ES-I3 (cell line): Measurements from ENCODE around the gene RNF150.

ENCODE experiments used
- H3K36me3 ChIP-seq: 2 replicates; pipeline ENCODE4 v1.6.1; 2013; ENCODE audit warnings: mild to moderate bottlenecking, low read length, control low read depth, moderate library complexity; ENCODE audit not compliant: insufficient read depth
- H3K4me1 ChIP-seq: 2 replicates; pipeline ENCODE4 v1.6.1; 2013; ENCODE audit warnings: mild to moderate bottlenecking, control low read depth, low read length; ENCODE audit not compliant: insufficient read depth
- H3K9ac ChIP-seq: 2 replicates; pipeline ENCODE4 v1.6.1; 2013; ENCODE audit warnings: low read depth, mild to moderate bottlenecking, low read length, moderate library complexity
- H3K9me3 ChIP-seq: 2 replicates; pipeline ENCODE4 v1.6.1; 2013; ENCODE audit warnings: mild to moderate bottlenecking, low read length, moderate library complexity; ENCODE audit not compliant: control insufficient read depth, insufficient read depth

The RNF150 gene

GRCh38 chr4:140937866-140938265, 195.4 kb downstream of the RNF150 start:
- H3K9me3 ChIP-seq, result no peaks in the 10 kb centered on the region
- H3K36me3 ChIP-seq, result no peaks in the 10 kb centered on the region
- H3K9ac ChIP-seq, result no peak overlapping the region
- H3K4me1 ChIP-seq, result no peaks in the 10 kb centered on the region

- Histone ChIP-seq H3K9ac (no peak overlapping the region), H3K4me1 (no peaks in the 10 kb centered on the region), H3K9me3 (no peaks in the 10 kb centered on the region), H3K36me3 (no peaks in the 10 kb centered on the region)
These were observed 198.0 kb downstream of the RNF150 start for GRCh38 chr4:140935254-140935653.

GRCh38 chr4:140932501-140933045, 200.7 kb downstream of the RNF150 start:
- Histone ChIP-seq H3K9ac (no peak overlapping the region), H3K4me1 (no peaks in the 10 kb centered on the region), H3K9me3 (no peaks in the 10 kb centered on the region), H3K36me3 (no peaks in the 10 kb centered on the region)

GRCh38 chr4:140931911-140932310, 201.4 kb downstream of the RNF150 start:
- Histone ChIP-seq H3K9ac (no peak overlapping the region), H3K4me1 (no peaks in the 10 kb centered on the region), H3K36me3 (no peaks in the 10 kb centered on the region), H3K9me3 (no peaks in the 10 kb centered on the region)

- Histone ChIP-seq H3K9me3 (no peaks in the 10 kb centered on the region), H3K9ac (no peak overlapping the region), H3K4me1 (no peaks in the 10 kb centered on the region)
These were observed 202.7 kb downstream of the RNF150 start for GRCh38 chr4:140930557-140930956.

GRCh38 chr4:140930011-140930410, 203.3 kb downstream of the RNF150 start:
- no peak overlapping the region for H3K9ac ChIP-seq
- peaks cover 5% of the 10 kb centered on the region; the same call in 1 of the 2 replicates for H3K4me1 ChIP-seq
- no peaks in the 10 kb centered on the region for H3K36me3 ChIP-seq
- H3K9me3 ChIP-seq, result no peaks in the 10 kb centered on the region

More at GRCh38 chr4:140930557-140930956, 202.7 kb downstream of the RNF150 start:
- H3K36me3 ChIP-seq, result no peaks in the 10 kb centered on the region

- peaks cover 8% of the 10 kb centered on the region; the same call in 1 of the 2 replicates for H3K4me1 ChIP-seq
- H3K9ac ChIP-seq, result no peak overlapping the region
- no peaks in the 10 kb centered on the region for H3K36me3 ChIP-seq
- H3K9me3 ChIP-seq, result no peaks in the 10 kb centered on the region
These were observed 204.4 kb downstream of the RNF150 start for GRCh38 chr4:140928880-140929279.

GRCh38 chr4:140926672-140927071, 206.6 kb downstream of the RNF150 start:
- Histone ChIP-seq H3K36me3 (no peaks in the 10 kb centered on the region), H3K9me3 (no peaks in the 10 kb centered on the region), H3K4me1 (peaks cover 8% of the 10 kb centered on the region; the same call in 1 of the 2 replicates)

GRCh38 chr4:140925417-140925816, 207.9 kb downstream of the RNF150 start:
- Histone ChIP-seq H3K9ac (no peak overlapping the region), H3K36me3 (no peaks in the 10 kb centered on the region), H3K4me1 (peaks cover 8% of the 10 kb centered on the region; the same call in 1 of the 2 replicates), H3K9me3 (no peaks in the 10 kb centered on the region)

More at GRCh38 chr4:140926672-140927071, 206.6 kb downstream of the RNF150 start:
- no peak overlapping the region for H3K9ac ChIP-seq

GRCh38 chr4:140924761-140925392, 208.4 kb downstream of the RNF150 start:
- H3K4me1 ChIP-seq, result peaks cover 8% of the 10 kb centered on the region; the same call in 1 of the 2 replicates

GRCh38 chr4:140906993-140907962, 226.0 kb downstream of the RNF150 start:
- H3K36me3 ChIP-seq, result no peaks in the 10 kb centered on the region
- H3K4me1 ChIP-seq, result no peaks in the 10 kb centered on the region
- H3K9ac ChIP-seq, result no peak overlapping the region
- H3K9me3 ChIP-seq, result no peaks in the 10 kb centered on the region

More at GRCh38 chr4:140924761-140925392, 208.4 kb downstream of the RNF150 start:
- Histone ChIP-seq H3K36me3 (no peaks in the 10 kb centered on the region), H3K9me3 (no peaks in the 10 kb centered on the region), H3K9ac (no peak overlapping the region)

- Histone ChIP-seq H3K9me3 (no peaks in the 10 kb centered on the region), H3K9ac (no peak overlapping the region), H3K4me1 (no peaks in the 10 kb centered on the region), H3K36me3 (no peaks in the 10 kb centered on the region)
These were observed 228.4 kb downstream of the RNF150 start for GRCh38 chr4:140904904-140905303.

GRCh38 chr4:140903522-140904475, 229.5 kb downstream of the RNF150 start:
- Histone ChIP-seq H3K4me1 (no peaks in the 10 kb centered on the region), H3K9me3 (no peaks in the 10 kb centered on the region), H3K36me3 (no peaks in the 10 kb centered on the region), H3K9ac (no peak overlapping the region)
